ENCODE measurements around the gene FRMD4B. TPM values are rescaled to one million over a fixed set of nuclear protein-coding genes. Genes with fewer than 3 reads are reported as not detected.
A peak's percentile ranks its signal among the peaks of the same experiment; 100 is the strongest.

The FRMD4B gene
- total and polyA plus RNA-seq, 2 donors (not counting 3 experiments of a cell fraction or from before 2014, with no cell fraction given): 66.4 to 89.7 TPM

- dilution Hi-C loops (cut with MboI; ENCODE audit: extremely low pct_ligation_motif_present, low sequenced_read_pairs): no loop called here
- no TSS peak for BruUV-seq (replicated peaks)
- H2AFZ ChIP-seq (ENCODE audit: low read depth, low read length): no peak overlapping the region
These were observed 136.9 kb downstream of the FRMD4B start for GRCh38 chr3:69249001-69249400.

GRCh38 chr3:69248436-69248835, 137.5 kb downstream of the FRMD4B start:
- peaks cover 4% of the 10 kb centered on the region for H3K4me1 ChIP-seq (ENCODE audit: control insufficient read depth, extremely low read depth, insufficient read depth, low read length)
- no peaks in the 10 kb centered on the region for H4K20me1 ChIP-seq (replicated peaks; ENCODE audit: control insufficient read depth, extremely low read depth, insufficient read depth, low read length)
- no peak for DNase-seq (ENCODE audit: low read depth, low spot score)
- H3K4me3 ChIP-seq (replicated peaks in 1 of 3; ENCODE audit: insufficient read depth in 1 of 3, low read depth in 1 of 3, low read length in 3 of 3): no peak overlapping the region
- no peaks in the 10 kb centered on the region for H3K9me1 ChIP-seq (replicated peaks; ENCODE audit: control insufficient read depth, extremely low read depth, insufficient read depth, low read length)
- peaks cover 2% of the 10 kb centered on the region in 2 experiments for H3K36me3 ChIP-seq (ENCODE audit: control insufficient read depth in 2 of 2, extremely low read depth in 1 of 2, insufficient read depth in 2 of 2, low read length in 2 of 2)
- intact Hi-C loops (cut with micrococcal nuclease) (no loop called here), dilution Hi-C loops (cut with MboI; ENCODE audit: extremely low pct_ligation_motif_present, low sequenced_read_pairs) (no loop called here)
- H3K4me2 ChIP-seq (ENCODE audit: insufficient read depth, low read length): no peak overlapping the region
- no TSS peak for BruUV-seq (replicated peaks)
- no peak for FAIRE-seq
- H3K27me3 ChIP-seq (ENCODE audit: control insufficient read depth in 2 of 2, insufficient read depth in 2 of 2, low read length in 2 of 2): no peaks in the 10 kb centered on the region
- no peak overlapping the region for H3K9ac ChIP-seq (replicated peaks; ENCODE audit: extremely low read depth, insufficient read depth, low read length)
- TF ChIP-seq CTCF (IDR thresholded peaks at IDR 0.05; ENCODE audit: extremely low read depth in 1 of 2, insufficient read depth in 1 of 2, low read depth in 1 of 2, low read length in 2 of 2) (no peak), FOS (IDR thresholded peaks at IDR 0.05; ENCODE audit: borderline replicate concordance, insufficient read depth, low read length) (no peak), MAX (IDR thresholded peaks at IDR 0.05; ENCODE audit: insufficient read depth, insufficient read length) (no peak), JUN (IDR thresholded peaks at IDR 0.05; ENCODE audit: borderline replicate concordance, insufficient read depth, insufficient read length, low read depth) (no peak), GATA2 (IDR thresholded peaks at IDR 0.05; ENCODE audit: insufficient read depth, insufficient read length, low read depth, low read length) (no peak), POLR2AphosphoS5 (IDR thresholded peaks at IDR 0.05; ENCODE audit: insufficient read depth, low read depth, low read length) (no peak), EZH2 (IDR thresholded peaks at IDR 0.05; ENCODE audit: borderline replicate concordance, low read depth, low read length, severe bottlenecking) (no peak), MYC (IDR thresholded peaks at IDR 0.05; ENCODE audit: low read depth, low read length) (no peak), POLR2A (IDR thresholded peaks at IDR 0.05; ENCODE audit: low read depth, low read length) (no peak)
- ChIA-PET CTCF (interaction anchor here (1.9 kb wide), 1 partner anchor 41 kb away, joined by 5 read pairs; no protein-coding TSS in a partner anchor), POLR2A (interaction anchor here (0.6 kb wide), 1 partner anchor 15 kb away, joined by 13 read pairs; no protein-coding TSS in a partner anchor)
- H3K9me3 ChIP-seq (replicated peaks; ENCODE audit: control insufficient read depth, insufficient read depth, low read length): no peaks in the 10 kb centered on the region
- H3K79me2 ChIP-seq (ENCODE audit: control insufficient read depth, insufficient read depth, low read length): no peaks in the 10 kb centered on the region
- H2AFZ ChIP-seq (ENCODE audit: low read depth, low read length): no peak overlapping the region
- no peak overlapping the region for H3K27ac ChIP-seq (ENCODE audit: insufficient read depth, low read depth, low read length)

More at GRCh38 chr3:69249001-69249400, 136.9 kb downstream of the FRMD4B start:
- no peaks in the 10 kb centered on the region for H3K9me1 ChIP-seq (replicated peaks; ENCODE audit: control insufficient read depth, extremely low read depth, insufficient read depth, low read length)
- H4K20me1 ChIP-seq (replicated peaks; ENCODE audit: control insufficient read depth, extremely low read depth, insufficient read depth, low read length): no peaks in the 10 kb centered on the region
- POLR2A ChIA-PET: no interaction called here
- FAIRE-seq (peak; percentile 61), DNase-seq (ENCODE audit: low read depth, low spot score) (no peak)
- no peak overlapping the region for H3K4me3 ChIP-seq (replicated peaks in 1 of 3; ENCODE audit: insufficient read depth in 1 of 3, low read depth in 1 of 3, low read length in 3 of 3)
- H3K9me3 ChIP-seq (replicated peaks; ENCODE audit: control insufficient read depth, insufficient read depth, low read length): no peaks in the 10 kb centered on the region
- intact Hi-C loops (cut with micrococcal nuclease): no loop called here
- no peak overlapping the region for H3K27ac ChIP-seq (ENCODE audit: insufficient read depth, low read depth, low read length)
- H3K4me2 ChIP-seq (ENCODE audit: insufficient read depth, low read length): no peak overlapping the region
- no peaks in the 10 kb centered on the region for H3K79me2 ChIP-seq (ENCODE audit: control insufficient read depth, insufficient read depth, low read length)
- peaks cover under 1% of the 10 kb centered on the region for H3K4me1 ChIP-seq (ENCODE audit: control insufficient read depth, extremely low read depth, insufficient read depth, low read length)
- no peak for TF ChIP-seq POLR2AphosphoS5 (IDR thresholded peaks at IDR 0.05; ENCODE audit: insufficient read depth, low read depth, low read length)
- no peaks in the 10 kb centered on the region for H3K27me3 ChIP-seq (ENCODE audit: control insufficient read depth in 2 of 2, insufficient read depth in 2 of 2, low read length in 2 of 2)
- no peak overlapping the region for H3K9ac ChIP-seq (replicated peaks; ENCODE audit: extremely low read depth, insufficient read depth, low read length)
- peaks cover 2% of the 10 kb centered on the region in 2 experiments for H3K36me3 ChIP-seq (ENCODE audit: control insufficient read depth in 2 of 2, extremely low read depth in 1 of 2, insufficient read depth in 2 of 2, low read length in 2 of 2)
- CTCF ChIA-PET: interaction anchor here (0.8 to 1.9 kb wide), 2 partner anchors 13 to 40 kb away, joined by 4 to 5 read pairs; no protein-coding TSS in a partner anchor

All from endothelial cell of umbilical vein (primary cell).